Measurements from ENCODE around the gene SUMO2.
"Not testable (repeated sequence)": the region's sequence is repeated elsewhere in the genome, so short reads cannot be mapped to it uniquely, and the experiment has no call there.

The SUMO2 gene

DNA sequence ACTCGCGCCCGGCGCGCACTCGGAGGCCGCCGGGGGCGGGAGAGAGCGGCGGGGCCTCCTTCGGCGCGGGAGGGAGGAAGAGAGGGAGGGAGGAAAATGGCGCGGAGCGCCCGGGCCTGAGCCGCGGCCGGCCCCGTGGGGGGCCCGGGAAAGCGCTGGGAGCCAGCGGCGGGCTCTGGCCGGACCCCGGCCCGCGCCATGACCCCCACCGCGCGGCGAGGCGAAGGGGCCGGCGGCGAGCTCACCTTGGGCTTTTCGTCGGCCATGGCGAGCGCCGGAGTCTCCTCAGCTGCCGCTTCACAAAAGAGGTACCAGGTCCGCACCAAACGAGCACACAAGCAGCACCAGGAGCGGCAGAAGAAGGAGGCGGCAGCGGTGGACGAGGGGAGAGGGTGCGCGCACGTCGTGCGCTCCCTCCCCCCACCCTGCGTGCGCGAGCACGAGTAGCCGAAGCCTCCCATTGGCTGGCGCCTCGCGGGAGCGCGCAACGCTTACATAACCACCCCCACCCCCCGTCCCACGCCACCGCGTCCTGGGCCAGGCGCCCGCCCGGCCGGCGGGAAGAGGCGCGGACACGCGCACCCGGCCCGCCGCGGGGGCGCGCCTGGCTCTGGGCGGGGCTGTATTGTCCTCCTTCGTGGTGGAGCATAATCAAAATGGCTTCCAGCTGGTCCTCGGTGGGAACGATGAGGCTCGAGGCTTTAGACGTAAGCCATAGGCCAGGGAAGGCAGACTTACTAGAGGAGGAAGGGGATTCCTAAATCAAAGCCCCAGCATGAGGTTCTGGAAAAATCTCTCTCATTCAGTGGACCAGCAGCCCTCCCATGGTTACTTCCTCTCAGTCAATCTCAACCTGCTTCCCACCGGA lies at the start of gene SUMO2:
Gene SUMO2 (minus strand): TSS at position 391 of the 868 bp plus-strand sequence. CDS start 125 bp downstream, at position 266.
- peak; percentile 59 for DNase-seq

DNA sequence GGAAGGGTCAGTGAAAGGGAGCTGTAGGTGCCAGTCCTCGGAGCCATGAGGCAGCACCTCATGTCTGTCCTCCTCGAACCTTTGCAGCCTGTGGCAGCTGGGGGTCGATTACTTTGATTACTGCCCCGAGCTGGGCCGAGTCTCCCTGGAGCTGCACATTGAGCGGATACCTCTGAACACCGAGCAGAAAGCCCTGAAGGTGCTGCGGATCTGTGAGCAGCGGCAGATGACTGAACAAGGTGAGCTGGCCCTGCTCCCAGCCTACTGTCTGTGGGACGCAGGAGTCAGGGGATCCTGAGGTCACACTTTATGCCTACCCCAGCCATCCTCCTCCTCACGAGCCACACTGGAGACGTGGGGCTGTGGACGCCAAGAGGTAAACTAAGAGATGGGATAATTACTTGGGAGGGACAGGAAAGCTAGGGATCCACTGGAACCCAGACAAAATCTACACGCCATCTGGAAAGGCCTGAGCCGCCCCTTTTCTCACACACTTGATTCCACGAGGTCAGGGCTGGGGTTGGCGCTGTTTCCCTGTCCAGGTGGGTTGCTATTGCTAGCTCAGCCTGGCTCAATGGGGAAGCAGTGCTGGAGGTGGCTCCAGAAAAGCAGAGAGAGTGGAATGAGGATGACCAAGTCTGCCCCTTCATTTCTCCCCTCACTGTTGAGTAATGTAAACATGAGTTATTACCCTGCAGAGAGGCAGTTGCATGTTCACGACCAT lies 49.1 kb upstream of the SUMO2 start:
- DNase-seq, result no peak

DNA sequence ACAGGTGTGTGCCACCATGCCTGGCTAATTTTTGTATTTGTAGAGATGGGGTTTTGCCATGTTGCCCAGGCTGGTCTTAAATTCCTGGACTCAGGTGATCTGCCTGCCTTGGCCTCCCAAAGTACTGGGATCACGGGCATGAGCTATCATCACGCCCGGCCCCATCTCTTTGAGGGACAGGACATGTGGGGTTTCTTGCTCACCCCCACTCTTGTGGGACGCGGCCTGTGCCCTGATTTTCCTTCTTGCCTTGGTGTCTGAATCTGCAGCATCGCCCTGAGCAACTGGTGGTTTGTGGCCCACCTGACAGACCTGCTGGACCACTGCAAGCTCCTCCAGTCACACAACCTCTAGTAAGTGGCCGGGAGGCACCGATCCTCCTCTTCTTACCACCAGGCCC lies 48.3 kb upstream of the SUMO2 start:
- no peak for DNase-seq

DNA sequence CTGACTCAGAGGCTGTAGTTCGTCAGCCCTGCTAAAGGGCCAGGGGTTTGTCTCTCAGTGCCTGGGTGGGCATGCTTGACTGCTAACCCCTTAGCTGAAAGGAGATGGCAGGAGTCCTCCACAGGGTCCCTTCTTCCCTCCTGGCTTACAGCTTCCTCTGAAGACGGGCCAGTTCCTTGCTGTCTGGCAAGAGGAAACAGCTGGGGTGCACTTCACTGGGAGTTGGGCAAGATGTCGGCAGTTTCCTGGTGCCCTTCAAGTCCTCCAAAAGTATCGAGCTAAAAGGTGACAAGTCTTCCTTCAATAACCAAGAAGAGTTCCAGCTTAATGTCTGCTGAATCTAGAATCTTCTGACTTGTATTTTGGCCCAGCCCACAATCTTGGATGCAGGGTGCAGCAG lies 46.1 kb upstream of the SUMO2 start:
- DNase-seq, result no peak

DNA sequence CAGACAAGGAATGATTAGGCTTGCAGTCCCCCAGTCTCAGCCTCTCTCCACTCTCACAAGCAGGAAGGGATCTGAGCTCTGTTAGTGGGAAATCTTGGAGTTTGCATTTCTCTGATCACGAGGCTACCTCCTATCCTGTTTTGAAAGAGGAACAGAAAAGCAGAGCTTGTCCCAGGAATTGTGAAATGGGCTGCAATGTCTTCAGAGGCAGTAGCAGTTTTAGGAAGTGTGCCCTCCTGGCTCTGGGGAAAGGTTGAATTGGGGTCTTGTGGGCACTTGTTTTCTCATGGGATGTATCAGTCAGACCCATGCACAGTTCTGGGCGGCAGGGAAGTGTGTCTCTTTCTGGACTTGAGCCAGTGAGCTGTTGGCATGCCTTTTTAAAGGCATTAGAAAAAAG lies 45.5 kb upstream of the SUMO2 start:
- no peak for DNase-seq

DNA sequence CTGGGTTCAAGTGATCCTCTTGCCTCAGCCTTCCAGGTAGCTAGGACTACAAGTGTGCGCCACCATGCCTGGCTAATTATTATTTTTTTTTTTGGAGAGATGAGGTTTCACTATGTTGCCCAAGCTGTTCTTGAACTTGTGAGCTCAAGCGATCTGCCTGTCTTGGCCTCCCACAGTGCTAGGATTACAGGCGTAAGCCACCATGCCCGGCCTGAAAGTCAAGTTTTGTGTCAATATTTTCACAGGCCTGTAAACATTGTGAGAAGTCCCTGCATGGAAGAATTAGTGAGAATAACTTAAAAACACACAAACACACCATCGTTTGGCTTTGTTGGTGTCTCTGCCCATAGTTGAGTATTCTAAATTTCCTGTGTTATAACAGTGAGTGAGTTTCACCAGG lies 45.0 kb upstream of the SUMO2 start:
- DNase-seq, result no peak

DNA sequence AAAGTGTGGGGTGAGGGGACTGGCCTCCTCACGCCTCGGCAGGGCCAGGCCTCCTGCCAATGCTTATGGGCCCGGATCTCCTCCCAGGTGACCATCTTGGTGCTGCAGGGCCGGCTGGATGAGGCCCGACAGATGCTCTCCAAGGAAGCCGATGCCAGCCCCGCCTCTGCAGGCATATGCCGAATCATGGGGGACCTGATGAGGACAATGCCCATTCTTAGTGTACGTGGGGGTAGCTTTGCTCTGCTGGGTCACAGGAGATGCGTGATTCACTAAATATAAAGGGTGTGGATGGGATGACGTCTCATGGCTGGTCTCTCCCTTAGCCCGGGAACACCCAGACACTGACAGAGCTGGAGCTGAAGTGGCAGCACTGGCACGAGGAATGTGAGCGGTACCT lies 42.3 kb upstream of the SUMO2 start:
- no peak for DNase-seq

DNA sequence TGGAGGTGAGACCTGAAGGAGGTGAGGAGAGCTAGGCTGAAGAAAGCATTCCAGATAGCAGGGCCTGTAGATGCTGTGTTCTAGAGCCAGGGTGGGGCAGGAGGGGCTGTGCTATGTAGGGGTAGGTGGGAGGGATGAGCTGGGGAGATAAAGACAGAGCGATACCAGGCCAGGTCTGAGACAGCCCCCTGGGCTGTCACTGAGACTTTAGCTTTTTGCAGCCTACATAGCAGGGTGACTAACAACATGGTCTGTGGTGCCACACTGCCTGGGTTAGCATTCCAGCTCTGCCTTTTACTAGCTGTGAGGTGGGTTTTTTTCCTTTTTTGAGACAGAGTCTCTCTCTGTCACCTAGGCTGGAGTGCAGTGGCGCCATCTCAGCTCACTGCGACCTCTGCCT lies 37.1 kb upstream of the SUMO2 start:
- no peak for DNase-seq

DNA sequence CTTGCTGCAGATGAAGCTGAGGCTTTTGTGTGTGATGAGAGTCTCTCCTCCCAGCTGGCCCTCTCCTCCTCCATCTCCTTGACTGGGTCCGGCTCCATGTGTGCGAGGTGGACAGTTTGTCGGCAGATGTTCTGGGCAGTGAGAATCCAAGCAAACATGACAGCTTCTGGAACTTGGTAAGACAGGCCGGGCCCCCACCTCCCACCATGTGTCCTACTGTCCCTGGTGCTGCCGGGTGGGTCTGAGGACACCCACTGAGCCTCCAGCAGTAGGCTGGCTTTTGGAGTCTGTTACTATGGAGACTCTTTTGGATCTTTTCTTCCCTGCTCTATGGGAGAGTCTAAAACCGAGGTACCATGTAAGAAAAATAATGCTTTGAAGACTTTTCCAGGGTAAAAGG lies 35.4 kb upstream of the SUMO2 start:
- DNase-seq, result no peak

DNA sequence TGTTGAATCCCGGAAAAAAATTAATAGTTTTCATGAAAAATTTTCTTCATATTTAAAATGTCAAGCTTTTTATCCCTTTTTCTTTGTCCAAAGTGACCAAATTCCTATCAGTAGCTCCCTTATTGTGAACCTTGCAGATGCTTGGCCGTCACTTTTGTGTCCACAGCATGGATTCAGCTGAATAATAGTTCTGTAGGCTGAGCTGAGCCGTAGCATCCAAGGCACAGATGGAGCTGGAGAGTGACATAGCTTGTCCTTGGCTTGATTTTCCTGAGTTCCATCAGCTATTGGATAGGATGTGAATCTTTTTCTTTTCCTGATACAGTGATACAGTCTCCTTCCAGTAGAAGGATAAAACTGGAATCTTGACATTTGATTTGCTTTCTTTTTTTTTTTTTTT lies 26.3 kb upstream of the SUMO2 start:
- no peak for DNase-seq

DNA sequence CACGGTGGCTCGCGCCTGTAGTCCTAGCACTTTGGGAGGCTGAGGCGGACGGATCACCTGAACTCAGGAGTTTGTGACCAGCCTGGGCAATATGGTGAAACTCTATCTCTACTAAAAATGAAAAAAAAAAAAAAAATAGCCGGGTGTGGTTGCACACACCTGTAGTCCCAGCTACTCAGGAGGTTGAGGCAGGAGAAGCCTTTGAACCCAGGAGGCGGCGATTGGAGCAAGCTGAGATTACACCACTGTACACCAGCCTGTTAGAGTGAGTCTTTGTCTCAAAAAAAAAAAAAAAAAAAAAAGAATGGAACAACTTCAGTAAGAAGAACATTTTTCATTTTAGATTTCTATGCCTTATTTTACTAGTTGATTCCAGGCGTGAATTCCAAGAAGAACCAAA lies 25.4 kb upstream of the SUMO2 start:
- no peak for DNase-seq

DNA sequence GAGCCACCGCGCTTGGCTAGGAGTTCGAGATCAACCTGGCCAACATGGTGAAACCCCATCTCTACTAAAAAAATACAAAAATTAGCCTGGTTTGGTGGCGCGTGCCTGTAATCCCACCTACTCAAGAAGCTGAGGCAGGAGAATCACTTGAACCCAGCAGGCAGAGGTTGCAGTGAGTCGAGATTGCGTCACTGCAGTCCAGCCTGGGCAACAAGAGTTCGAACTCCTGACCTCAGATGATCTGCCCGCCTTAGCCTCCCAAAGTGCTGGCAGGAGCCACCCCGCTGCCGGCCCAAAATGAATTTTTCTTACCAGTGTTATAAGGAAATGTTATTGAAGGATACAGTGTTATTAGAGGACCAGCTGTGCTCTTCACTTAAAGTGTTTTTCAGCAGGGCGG lies 25.0 kb upstream of the SUMO2 start:
- no peak for DNase-seq

DNA sequence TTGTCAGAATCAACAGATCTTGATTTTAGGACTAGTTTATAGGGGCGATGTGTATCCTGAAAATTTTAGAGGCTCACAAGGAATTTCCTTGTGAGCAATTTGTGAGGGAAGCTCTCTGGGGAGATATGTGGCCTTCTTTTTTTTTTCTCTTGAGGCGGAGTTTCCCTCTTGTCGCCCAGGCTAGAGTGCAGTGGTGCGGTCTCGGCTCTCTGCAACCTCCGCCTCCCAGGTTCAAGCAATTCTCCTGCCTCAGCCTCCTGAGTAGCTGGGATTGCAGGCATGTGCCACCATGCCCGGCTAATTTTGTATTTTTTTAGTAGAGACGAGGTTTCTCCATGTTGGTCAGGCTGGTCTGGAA lies 24.3 kb upstream of the SUMO2 start:
- DNase-seq, result not testable (repeated sequence)

DNA sequence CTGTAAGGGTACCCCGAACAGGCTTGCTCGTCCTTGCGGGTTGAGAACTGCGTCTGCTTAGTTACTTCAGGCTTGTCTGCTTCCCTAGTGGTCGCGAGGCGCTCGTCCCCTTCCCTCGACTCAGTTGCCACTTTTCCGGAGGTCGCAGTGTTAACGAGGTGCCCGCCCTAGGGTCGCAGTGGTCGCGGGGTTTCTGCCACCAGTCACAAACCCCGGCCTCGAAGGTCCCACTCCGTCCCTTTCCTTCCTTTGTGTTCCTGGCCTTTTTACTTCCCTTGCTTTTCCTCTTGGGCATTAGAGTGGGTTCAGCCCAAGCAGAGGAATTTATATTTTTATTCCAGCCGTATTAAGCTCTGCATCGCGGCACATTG lies 23.0 kb upstream of the SUMO2 start:
- DNase-seq, result no peak

DNA sequence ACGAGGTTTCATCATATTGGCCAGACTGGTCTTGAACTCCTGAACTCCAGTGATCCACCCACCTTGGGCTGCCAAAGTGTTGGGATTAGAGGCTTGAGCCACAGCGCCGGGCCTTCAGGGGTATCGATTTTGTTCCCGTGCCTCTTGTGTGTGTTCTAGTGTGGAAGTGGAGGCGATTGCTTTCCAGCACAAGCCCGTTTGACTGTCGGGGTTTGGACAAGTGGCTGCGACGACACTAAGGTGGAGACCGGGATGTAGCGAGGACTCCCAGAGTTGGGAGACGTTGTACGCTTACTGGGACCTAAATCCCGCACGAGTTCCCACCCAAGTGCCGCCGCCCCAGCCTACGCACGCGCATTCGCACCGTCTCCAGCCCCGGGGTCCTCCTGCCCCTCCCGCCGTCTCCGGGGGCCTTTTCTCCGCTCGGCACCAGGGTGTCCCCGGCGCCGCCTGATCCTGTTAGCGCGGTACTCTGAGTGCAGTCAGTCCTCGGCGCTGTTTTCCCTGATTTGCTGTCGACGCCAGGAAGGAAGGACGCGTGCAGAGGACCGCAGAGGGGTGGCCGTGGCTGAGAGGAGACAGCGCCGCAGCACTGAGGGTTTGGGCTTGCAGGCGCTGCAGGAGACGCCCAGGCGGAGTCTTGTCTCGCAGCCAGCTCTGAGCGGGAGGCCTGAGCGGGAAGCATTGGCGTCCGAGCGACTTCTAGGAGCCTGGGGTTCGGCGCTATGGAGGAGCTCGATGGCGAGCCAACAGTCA lies 22.5 kb upstream of the SUMO2 start, which contains the start of gene NUP85:
Gene NUP85 (plus strand): TSS at position 643 of the 756 bp plus-strand sequence. CDS start 83 bp downstream, at position 726.
- DNase-seq, result peak; percentile 55

DNA sequence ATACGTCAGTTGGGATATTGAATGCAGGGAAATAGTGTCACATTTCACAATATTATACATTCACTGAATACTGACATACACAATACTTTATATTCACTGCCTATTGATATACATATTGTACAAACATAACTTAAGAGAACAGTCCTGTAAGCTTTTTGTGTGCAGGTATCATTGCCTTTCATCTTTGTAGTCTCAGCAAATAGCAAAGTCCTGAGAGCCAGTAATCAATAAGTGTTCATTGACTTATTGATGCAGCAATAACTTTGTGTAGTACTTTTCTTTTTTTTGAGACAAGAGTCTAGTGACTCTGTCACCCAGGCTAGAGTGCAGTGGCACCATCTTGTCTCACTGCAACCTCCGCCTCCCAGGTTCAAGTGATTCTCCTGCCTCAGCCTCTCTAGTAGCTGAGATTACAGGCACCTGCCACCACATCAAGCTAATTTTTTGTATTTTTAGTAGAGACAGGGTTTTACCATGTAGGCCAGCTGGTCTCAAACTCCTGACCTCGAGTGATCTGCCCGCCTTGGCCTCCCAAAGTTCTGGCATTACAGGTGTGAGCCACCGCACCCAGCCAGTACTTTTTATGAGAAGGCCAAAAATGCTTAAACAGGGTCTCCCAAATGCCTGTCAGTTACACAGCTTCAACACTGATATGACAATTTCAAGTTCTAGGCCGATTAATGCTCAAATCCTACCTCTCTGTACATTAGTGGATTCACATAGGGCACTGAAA lies 17.3 kb upstream of the SUMO2 start:
- no peak for DNase-seq

DNA sequence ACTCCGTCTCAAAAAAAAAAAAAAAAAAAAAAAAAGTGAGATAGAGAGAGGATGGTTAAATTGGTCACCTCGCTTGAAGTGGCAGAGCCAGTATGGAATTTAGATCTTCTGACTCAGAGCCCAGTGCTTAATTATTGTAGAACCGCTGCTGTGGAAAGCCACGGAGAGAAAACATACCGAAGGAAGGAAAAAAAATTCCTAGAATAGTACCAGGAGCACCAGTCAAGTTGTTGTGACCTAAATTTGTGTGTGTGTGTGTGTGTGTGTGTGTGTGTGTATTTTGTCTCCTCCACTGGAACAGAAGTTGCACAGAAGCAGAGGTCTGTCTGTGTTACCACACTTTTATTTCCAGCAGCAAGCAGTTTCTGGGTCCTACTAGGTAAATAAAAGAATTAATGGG lies 12.1 kb upstream of the SUMO2 start:
- DNase-seq, result no peak

DNA sequence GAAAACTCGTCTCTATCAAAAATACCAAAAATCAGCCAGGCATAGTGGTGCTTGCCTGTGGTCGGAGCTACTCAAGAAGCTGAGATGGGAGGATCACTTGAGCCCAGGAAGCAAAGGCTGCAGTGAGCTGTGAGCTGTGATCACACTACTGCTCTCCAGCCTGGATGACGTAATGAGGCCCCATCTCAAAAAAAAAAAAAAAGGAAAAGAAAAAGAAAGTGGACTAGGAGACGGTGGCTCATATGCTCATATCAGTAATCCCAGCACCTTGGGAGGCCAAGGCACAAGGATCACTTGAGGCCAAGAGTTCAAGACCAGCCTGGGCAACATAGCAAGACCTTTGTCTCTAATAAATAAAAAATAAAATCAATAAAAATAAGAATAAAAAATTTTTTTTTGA lies 8.8 kb upstream of the SUMO2 start:
- DNase-seq, result no peak

DNA sequence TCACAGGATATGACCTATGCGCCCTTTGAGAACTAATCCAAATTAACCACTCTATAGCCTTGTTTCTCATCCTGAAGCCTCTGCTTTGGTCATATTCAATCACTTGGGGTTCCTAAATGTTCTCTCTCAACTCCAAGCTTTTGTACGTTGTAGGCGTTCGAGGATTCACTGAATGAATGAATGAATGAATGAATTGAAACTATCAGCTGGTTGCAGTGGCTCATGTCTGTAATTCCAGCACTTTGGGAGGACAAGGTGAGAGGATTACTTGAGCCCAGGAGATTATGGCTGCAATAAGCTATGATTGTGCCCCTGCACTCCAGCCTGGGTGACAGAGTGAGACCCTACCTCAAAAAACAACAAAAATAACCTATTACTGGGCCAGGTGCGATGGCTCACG lies 5.9 kb upstream of the SUMO2 start:
- DNase-seq, result no peak

DNA sequence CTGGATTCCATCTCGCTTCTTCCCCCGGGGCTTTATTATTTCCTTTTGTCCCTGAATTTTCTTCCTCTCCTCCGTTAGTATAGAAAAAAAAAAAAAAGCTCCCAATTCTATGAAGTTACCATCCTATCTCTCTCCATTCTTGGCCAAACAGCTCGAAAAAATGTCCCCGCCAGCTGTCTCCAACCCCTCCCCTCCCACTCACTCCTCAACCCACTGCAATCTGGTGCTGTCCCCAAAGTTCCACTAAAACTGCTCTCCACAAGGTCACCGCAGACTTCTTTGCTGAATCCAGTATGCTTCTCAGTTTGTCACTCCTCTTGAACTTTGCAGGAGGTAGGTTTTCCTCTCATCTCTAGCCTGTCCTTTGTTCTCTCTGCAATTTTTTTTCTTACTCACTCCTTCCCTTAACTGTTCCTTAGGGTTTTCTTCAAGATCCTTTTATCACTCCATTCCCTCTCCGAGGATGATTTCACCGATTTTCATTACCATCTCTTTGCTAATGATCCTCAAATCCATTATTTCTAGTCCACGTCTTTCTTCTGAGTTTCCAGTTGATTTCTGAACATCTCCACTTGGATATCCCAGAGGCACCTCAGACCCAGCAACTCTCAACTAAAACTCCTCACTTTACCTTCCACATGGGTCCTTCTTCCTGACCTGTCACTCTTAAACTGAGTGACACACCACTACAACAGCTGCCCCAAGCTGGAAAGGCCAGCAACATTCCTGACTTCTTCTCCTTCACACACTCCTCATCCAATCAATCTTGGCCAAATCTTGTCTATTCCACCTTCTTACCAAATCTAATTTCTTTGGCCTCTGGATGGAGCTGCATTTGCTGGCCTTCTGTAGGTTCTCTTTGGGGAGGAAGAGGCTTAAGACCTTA lies 1.5 kb upstream of the SUMO2 start:
- DNase-seq, result no peak

DNA sequence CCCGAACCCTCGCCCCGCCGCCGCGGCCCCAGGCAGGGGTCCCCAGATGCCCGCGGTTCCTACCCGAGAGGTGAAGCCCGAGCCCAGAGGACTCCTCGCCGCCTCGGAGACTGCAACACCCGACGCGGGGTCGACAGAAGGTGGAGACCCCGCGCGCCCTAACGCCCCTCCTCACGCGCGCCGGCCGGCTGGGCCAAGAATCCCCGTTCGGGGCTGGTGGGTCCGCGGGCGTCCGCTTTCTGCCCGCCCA lies 515 bp downstream of the SUMO2 start:
- no peak for DNase-seq

DNA sequence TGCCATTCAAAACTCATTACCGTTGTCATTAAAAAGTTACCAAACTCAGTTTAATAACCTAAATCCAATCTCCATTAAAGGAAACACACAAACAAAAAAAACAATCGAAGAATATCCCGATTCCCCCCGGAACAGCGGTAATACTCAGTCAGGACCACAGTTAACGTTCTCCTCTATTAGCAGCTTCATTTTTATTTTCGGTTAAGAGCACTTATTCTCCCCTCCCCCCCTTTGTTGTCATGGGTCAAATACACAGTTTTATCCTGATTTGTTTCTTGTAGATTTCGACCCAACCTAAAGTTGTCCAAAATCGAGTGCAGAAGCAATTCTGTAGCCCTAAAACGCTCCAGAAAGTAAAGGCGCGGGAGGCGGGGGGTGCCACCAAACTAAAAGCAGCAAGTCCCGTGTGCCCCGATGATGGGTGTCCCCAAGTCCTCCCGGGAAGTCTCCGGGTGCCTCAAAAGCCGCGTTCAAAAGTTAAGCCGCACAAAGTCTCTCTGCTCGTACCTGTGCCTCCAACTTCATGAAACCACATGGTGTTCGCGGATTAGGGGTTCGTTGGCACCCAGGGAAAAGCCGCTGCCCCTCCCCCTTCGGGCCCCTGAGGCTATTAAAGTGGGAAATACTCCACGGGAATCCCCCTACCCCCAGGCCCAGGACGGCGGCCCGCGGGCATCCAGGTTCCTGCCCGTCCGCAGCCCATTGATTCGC lies 996 bp downstream of the SUMO2 start:
- DNase-seq, result no peak

Measured in NCI-H187 treated with DMSO at 0.1 percent for 48 hours (cell line).